HepG2 (cell line): ENCODE measurements around the gene DFFA. TPM values are rescaled to one million over a fixed set of nuclear protein-coding genes. Genes with fewer than 3 reads are reported as not detected.

Experiments
- BORCS8-MEF2B ChIP-seq: sonication (generic); formaldehyde crosslinking; IDR thresholded peaks from 2 replicates; pipeline ENCODE4 v1.8.0; 2022; ENCODE audit warnings: mild to moderate bottlenecking, missing genetic modification reagents
- JUNB ChIP-seq: sonication (generic); formaldehyde crosslinking; IDR thresholded peaks from 2 replicates; pipeline ENCODE4 v1.8.0; 2022; ENCODE audit warnings: missing genetic modification reagents, mild to moderate bottlenecking, borderline replicate concordance
- MED13 ChIP-seq: sonication (generic); formaldehyde crosslinking; IDR thresholded peaks from 2 replicates; pipeline ENCODE4 v1.5.0; 2020; ENCODE audit warnings: missing genetic modification reagents
- MTA1 ChIP-seq: sonication (generic); formaldehyde crosslinking; IDR thresholded peaks from 2 replicates; pipeline ENCODE4 v1.4.0; 2020; ENCODE audit warnings: missing genetic modification reagents, mild to moderate bottlenecking, borderline replicate concordance
- NBN ChIP-seq: fragments of 450-650 bp; conservative IDR thresholded peaks from 2 replicates; pipeline ENCODE4 v1.6.1; 2017
- NR1H2 ChIP-seq: sonication (generic); formaldehyde crosslinking; IDR thresholded peaks from 2 replicates; pipeline ENCODE4 v1.8.1; 2022; ENCODE audit warnings: low read depth, missing genetic modification reagents, borderline replicate concordance
- RXRB ChIP-seq: IDR thresholded peaks from 2 replicates; pipeline ENCODE4 v1.6.1; 2016; ENCODE audit warnings: borderline replicate concordance, missing genetic modification reagents, missing compliant biosample characterization
- SOX6 ChIP-seq, 2 experiments: fragments of 450-650 bp in 1 of 2; sonication (generic) in 1 of 2; formaldehyde crosslinking in 1 of 2; IDR thresholded peaks; 2 replicates each; pipeline versions ENCODE4 v1.4.0 to v1.6.1; 2017 to 2020; ENCODE audit warnings: antibody characterized with exemption in 1 of 2, mild to moderate bottlenecking in 1 of 2, missing genetic modification reagents in 1 of 2
- SP1 ChIP-seq, 2 experiments: fragments of 450-650 bp in 1 of 2; sonication (generic) in 1 of 2; formaldehyde crosslinking in 1 of 2; IDR thresholded peaks; 2 replicates each; pipeline versions ENCODE4 v1.4.0 to v1.6.1; 2016 to 2020; ENCODE audit warnings: missing genetic modification reagents in 1 of 2
- TARDBP ChIP-seq: sonication (generic); formaldehyde crosslinking; IDR thresholded peaks from 2 replicates; pipeline ENCODE4 v1.8.0; 2022; ENCODE audit warnings: mild to moderate bottlenecking, missing genetic modification reagents
- TBP ChIP-seq: sonication (generic); formaldehyde crosslinking; IDR thresholded peaks from 2 replicates; pipeline ENCODE4 v1.5.0; 2020; ENCODE audit warnings: missing genetic modification reagents
- ZFP37 ChIP-seq: sonication (generic); formaldehyde crosslinking; IDR thresholded peaks from 2 replicates; pipeline ENCODE4 v1.4.0; 2020; ENCODE audit warnings: missing genetic modification reagents, borderline replicate concordance
- ZNF354B ChIP-seq: sonication (generic); formaldehyde crosslinking; IDR thresholded peaks from 2 replicates; pipeline ENCODE4 v1.8.0; 2022; ENCODE audit warnings: mild to moderate bottlenecking, missing genetic modification reagents
- ZNF501 ChIP-seq: sonication (generic); formaldehyde crosslinking; IDR thresholded peaks from 2 replicates; pipeline ENCODE4 v1.5.1; 2020; ENCODE audit warnings: mild to moderate bottlenecking, moderate library complexity, missing genetic modification reagents
- ZNF546 ChIP-seq: sonication (generic); formaldehyde crosslinking; conservative IDR thresholded peaks from 2 replicates; pipeline ENCODE4 v1.8.1; 2023; ENCODE audit warnings: mild to moderate bottlenecking, missing genetic modification reagents
- ZNF598 ChIP-seq: sonication (generic); formaldehyde crosslinking; IDR thresholded peaks from 2 replicates; pipeline ENCODE4 v1.5.1; 2020; ENCODE audit warnings: mild to moderate bottlenecking, missing genetic modification reagents, borderline replicate concordance
- ZNF724P ChIP-seq: sonication (generic); formaldehyde crosslinking; IDR thresholded peaks from 2 replicates; pipeline ENCODE4 v1.8.0; 2022; ENCODE audit warnings: missing genetic modification reagents, borderline replicate concordance
- ZNF792 ChIP-seq: IDR thresholded peaks from 2 replicates; pipeline ENCODE4 v1.6.1; 2016
- polyA plus RNA-seq, 8 experiments: library from polyadenylated mRNA; depleted of rRNA in 3 of 8; stranded (reverse) in 7 of 8; unstranded in 1 of 8; fragments of >200 nt; fragmentation: Illumina TruSeq in 4 of 8; extraction: Trizol in 4 of 8; gene quantifications; 2 replicates each; pipeline versions ENCODE4 v1.2.1 to v1.2.3, GENCODE V29; 2011 to 2016; ENCODE audit warnings: low read depth in 4 of 8, missing spikeins in 1 of 8, mixed read lengths in 1 of 8; ENCODE audit not compliant: insufficient read depth in 1 of 8
- total RNA-seq, 5 experiments: library from RNA; depleted of rRNA; stranded (reverse); fragments of >200 nt; fragmentation: Illumina TruSeq; extraction: Trizol; gene quantifications; 2 replicates each; pipeline ENCODE4 v1.2.3, GENCODE V29; 2016; ENCODE audit warnings: low read depth in 1 of 5
- TF ChIP-seq, protein P1 (sequence below): sonication (generic); formaldehyde crosslinking; IDR thresholded peaks from 2 replicates; pipeline ENCODE4 v1.8.1; 2023; ENCODE audit warnings: mild to moderate bottlenecking, inconsistent platforms, moderate library complexity, missing genetic modification reagents, borderline replicate concordance
- TF ChIP-seq, protein P2 (sequence below): sonication (generic); formaldehyde crosslinking; IDR thresholded peaks from 2 replicates; pipeline ENCODE4 v1.4.0; 2020; ENCODE audit warnings: mild to moderate bottlenecking, missing genetic modification reagents
- TF ChIP-seq, protein P3 (sequence below): sonication (generic); formaldehyde crosslinking; IDR thresholded peaks from 2 replicates; pipeline ENCODE4 v1.4.0; 2020; ENCODE audit warnings: mild to moderate bottlenecking, missing genetic modification reagents, borderline replicate concordance
- TF ChIP-seq, protein P4 (sequence below): sonication (generic); formaldehyde crosslinking; IDR thresholded peaks from 2 replicates; pipeline ENCODE4 v1.4.0; 2020; ENCODE audit warnings: missing genetic modification reagents
- TF ChIP-seq, protein P5 (sequence below): IDR thresholded peaks from 2 replicates; pipeline ENCODE4 v1.6.1; 2016; ENCODE audit warnings: missing biosample characterization, missing genetic modification reagents, low read depth

Gene DFFA
- total and polyA plus RNA-seq, 2 of the 13 experiments (the other 11 are each of a cell fraction or from before 2014, with no cell fraction given), result 16.5 to 33.9 TPM

DNA sequence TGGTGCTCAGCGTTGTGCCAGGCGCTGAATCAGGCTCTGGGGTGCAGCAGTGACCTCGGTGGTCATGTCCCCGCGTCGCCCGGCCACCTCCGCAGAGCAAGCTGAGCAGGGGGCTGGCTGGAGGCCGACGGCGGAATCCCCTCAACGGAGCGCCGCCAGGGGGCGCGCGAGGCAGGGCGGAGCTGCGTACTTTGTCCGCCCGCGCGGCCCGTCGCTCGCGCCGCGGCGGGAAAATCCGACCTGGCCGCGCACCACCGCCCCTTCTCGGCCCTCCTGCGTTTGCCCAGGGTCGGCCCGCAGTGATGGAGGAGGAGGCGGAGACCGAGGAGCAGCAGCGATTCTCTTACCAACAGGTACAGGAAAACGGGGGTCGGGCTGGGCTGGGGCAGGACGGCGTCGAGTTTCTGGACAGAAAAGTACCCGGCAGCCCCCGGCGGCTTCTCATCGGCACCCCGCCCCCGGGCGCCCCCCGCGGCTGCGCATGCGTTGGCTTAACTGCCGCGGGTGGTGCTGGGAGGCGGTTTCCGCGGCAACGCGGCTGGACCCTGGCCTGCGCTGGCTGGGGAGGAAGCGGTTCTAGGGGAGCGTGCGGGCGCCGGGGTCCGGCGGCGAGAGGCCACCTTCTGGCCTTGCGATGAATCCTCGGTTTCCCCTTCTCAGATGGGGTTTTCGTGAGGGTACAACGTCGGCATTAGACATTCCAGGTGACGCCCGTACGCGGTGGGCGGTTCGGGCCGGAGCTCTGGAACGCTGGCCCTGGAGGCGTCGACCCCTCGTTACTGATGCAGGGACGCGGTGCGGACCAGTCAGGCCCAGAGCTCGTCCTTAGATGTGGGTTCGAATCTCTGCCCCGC lies 41.9 kb downstream of the DFFA start, which contains the start of gene CENPS (continued):
- TF ChIP-seq, protein P1, sequence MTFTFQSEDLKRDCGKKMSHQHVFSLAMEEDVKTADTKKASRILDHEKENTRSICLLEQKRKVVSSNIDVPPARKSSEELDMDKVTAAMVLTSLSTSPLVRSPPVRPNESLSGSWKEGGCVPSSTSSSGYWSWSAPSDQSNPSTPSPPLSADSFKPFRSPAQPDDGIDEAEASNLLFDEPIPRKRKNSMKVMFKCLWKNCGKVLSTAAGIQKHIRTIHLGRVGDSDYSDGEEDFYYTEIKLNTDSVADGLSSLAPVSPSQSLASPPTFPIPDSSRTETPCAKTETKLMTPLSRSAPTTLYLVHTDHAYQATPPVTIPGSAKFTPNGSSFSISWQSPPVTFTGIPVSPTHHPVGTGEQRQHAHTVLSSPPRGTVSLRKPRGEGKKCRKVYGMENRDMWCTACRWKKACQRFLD (CRISPR knock-in tag), result peak; percentile 96
- TF ChIP-seq, protein P2, sequence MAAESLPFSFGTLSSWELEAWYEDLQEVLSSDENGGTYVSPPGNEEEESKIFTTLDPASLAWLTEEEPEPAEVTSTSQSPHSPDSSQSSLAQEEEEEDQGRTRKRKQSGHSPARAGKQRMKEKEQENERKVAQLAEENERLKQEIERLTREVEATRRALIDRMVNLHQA (CRISPR knock-in tag), result no peak
- no peak for TF ChIP-seq SOX6 (IDR thresholded peaks at IDR 0.05)
- TF ChIP-seq SOX6 (CRISPR knock-in tag; IDR thresholded peaks at IDR 0.05), result peak; percentile 62; the same call in 1 of the 2 replicates
- peak; percentile 99 for TF ChIP-seq BORCS8-MEF2B (CRISPR knock-in tag)
- peak; percentile 83 for TF ChIP-seq ZNF792 (CRISPR knock-in tag)
- TF ChIP-seq NR1H2, result no peak
- peak; percentile 94 for TF ChIP-seq TARDBP (CRISPR knock-in tag)
- peak; percentile 62; the same call in 1 of the 2 replicates for TF ChIP-seq JUNB
- peak; percentile 99 for TF ChIP-seq ZNF724P (CRISPR knock-in tag)
- 0 out of 2 replicates have a peak, but pooled peaks have one; percentile 70 for TF ChIP-seq ZNF354B (CRISPR knock-in tag)
- peak; percentile 97 for TF ChIP-seq ZNF546 (CRISPR knock-in tag)
- 0 out of 2 replicates have a peak, but pooled peaks have one; percentile 26 for TF ChIP-seq ZFP37 (CRISPR knock-in tag)
- TF ChIP-seq NBN, result no peak
- TF ChIP-seq, protein P3, sequence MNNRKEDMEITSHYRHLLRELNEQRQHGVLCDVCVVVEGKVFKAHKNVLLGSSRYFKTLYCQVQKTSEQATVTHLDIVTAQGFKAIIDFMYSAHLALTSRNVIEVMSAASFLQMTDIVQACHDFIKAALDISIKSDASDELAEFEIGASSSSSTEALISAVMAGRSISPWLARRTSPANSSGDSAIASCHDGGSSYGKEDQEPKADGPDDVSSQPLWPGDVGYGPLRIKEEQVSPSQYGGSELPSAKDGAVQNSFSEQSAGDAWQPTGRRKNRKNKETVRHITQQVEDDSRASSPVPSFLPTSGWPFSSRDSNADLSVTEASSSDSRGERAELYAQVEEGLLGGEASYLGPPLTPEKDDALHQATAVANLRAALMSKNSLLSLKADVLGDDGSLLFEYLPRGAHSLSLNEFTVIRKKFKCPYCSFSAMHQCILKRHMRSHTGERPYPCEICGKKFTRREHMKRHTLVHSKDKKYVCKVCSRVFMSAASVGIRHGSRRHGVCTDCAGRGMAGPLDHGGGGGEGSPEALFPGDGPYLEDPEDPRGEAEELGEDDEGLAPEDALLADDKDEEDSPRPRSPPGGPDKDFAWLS (CRISPR knock-in tag), result peak; percentile 9; the same call in 1 of the 2 replicates
- TF ChIP-seq TBP, result no peak
- no peak for TF ChIP-seq MTA1 (CRISPR knock-in tag)
- TF ChIP-seq MED13 (CRISPR knock-in tag), result peak; percentile 58; the same call in 1 of the 2 replicates
- TF ChIP-seq, protein P4, sequence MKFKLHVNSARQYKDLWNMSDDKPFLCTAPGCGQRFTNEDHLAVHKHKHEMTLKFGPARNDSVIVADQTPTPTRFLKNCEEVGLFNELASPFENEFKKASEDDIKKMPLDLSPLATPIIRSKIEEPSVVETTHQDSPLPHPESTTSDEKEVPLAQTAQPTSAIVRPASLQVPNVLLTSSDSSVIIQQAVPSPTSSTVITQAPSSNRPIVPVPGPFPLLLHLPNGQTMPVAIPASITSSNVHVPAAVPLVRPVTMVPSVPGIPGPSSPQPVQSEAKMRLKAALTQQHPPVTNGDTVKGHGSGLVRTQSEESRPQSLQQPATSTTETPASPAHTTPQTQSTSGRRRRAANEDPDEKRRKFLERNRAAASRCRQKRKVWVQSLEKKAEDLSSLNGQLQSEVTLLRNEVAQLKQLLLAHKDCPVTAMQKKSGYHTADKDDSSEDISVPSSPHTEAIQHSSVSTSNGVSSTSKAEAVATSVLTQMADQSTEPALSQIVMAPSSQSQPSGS (CRISPR knock-in tag), result peak; percentile 65; the same call in 1 of the 2 replicates
- peak; percentile 27; the same call in 1 of the 2 replicates for TF ChIP-seq RXRB (CRISPR knock-in tag)
- TF ChIP-seq, protein P5, sequence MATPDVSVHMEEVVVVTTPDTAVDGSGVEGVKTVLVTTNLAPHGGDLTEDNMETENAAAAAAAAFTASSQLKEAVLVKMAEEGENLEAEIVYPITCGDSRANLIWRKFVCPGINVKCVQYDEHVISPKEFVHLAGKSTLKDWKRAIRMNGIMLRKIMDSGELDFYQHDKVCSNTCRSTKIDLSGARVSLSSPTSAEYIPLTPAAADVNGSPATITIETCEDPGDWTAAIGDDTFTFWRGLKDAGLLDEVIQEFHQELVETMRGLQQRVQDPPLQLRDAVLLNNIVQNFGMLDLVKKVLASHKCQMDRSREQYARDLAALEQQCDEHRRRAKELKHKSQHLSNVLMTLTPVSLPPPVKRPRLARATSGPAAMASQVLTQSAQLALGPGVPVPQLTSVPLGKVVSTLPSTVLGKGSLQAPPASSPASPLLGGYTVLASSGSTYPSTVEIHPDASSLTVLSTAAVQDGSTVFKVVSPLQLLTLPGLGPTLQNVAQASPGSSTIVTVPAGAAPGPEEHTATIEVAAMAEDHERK (CRISPR knock-in tag), result peak; percentile 22
- no peak for TF ChIP-seq ZNF598 (CRISPR knock-in tag)
- peak; percentile 93 for TF ChIP-seq ZNF501 (CRISPR knock-in tag)
- no peak for TF ChIP-seq SP1 (IDR thresholded peaks at IDR 0.05)
- peak; percentile 70 for TF ChIP-seq SP1 (CRISPR knock-in tag; IDR thresholded peaks at IDR 0.05)
